Measurements from ENCODE around the gene RBBP8. TPM values are rescaled to one million over a fixed set of nuclear protein-coding genes. Genes with fewer than 3 reads are reported as not detected.

RBBP8 gene
- total RNA-seq, 1 experiment from 2014 or later = 33.3 TPM

GRCh38 chr18:23049698-23050373 is 116.7 kb downstream of the RBBP8 start (continued):
- no peak for TF ChIP-seq ARID4B (CRISPR knock-in tag; IDR thresholded peaks at IDR 0.05; ENCODE audit: borderline replicate concordance)
- no peak for TF ChIP-seq USF2 (CRISPR knock-in tag; IDR thresholded peaks at IDR 0.05)
- no peak for TF ChIP-seq FOXK1 (CRISPR knock-in tag; IDR thresholded peaks at IDR 0.05)
- no peak for TF ChIP-seq TEAD4 (CRISPR knock-in tag; IDR thresholded peaks at IDR 0.05)
- TF ChIP-seq ETV6 (CRISPR knock-in tag; IDR thresholded peaks at IDR 0.05) = no peak

GRCh38 chr18:23053776-23054457 is 120.8 kb downstream of the RBBP8 start:
- DNase-seq (ENCODE audit: low spot score) = peak; percentile 66
- CTCF ChIA-PET = interaction anchor here (1.0 to 1.7 kb wide), 5 partner anchors 11 to 362 kb away, joined by 3 to 6 read pairs (median 3); no protein-coding TSS in a partner anchor
- Mint-ChIP-seq H3K4me3 (no peak overlapping the region), H3K27me3 (ENCODE audit: low read depth) (no peaks in the 10 kb centered on the region; the same call in 1 of the 2 replicates), H3K4me1 (peaks cover 8% of the 10 kb centered on the region), H3K9me3 (no peaks in the 10 kb centered on the region), H3K27ac (peak overlapping the region; percentile 51; the same call in 1 of the 2 replicates), H3K36me3 (no peaks in the 10 kb centered on the region)
- POLR2A ChIA-PET = no interaction called here
- TF ChIP-seq NR2C2 (CRISPR knock-in tag; IDR thresholded peaks at IDR 0.05) (no peak), ARID4B (CRISPR knock-in tag; IDR thresholded peaks at IDR 0.05; ENCODE audit: borderline replicate concordance) (no peak), ZNF425 (CRISPR knock-in tag; conservative IDR thresholded peaks at IDR 0.05) (no peak), SMAD3 (CRISPR knock-in tag; IDR thresholded peaks at IDR 0.05; ENCODE audit: borderline replicate concordance) (no peak), CTCF (IDR thresholded peaks at IDR 0.05) (0 out of 2 replicates have a peak, but pooled peaks have one; percentile 35)
- ATAC-seq = peak; percentile 100
